Mesenchymal stem cell (in vitro differentiated cells and primary cell): Measurements from ENCODE around the gene NOTCH3.

Source experiments
- DNase-seq: peaks from one replicate; pipeline ENCODE4 v3.0.0-alpha.2; 2013
- H2AFZ ChIP-seq: one replicate; pipeline ENCODE4 v1.6.1; 2013; ENCODE audit warnings: low read depth, mild to moderate bottlenecking, control low read depth, inconsistent platforms, low read length, moderate library complexity
- H2AK5ac ChIP-seq: 2 replicates; pipeline ENCODE4 v1.6.1; 2013; ENCODE audit warnings: low read length, moderate library complexity, mild to moderate bottlenecking, inconsistent platforms; ENCODE audit not compliant: severe bottlenecking
- H2BK120ac ChIP-seq: one replicate; pipeline ENCODE4 v1.6.1; 2013; ENCODE audit warnings: low read depth, mild to moderate bottlenecking, inconsistent platforms, low read length, moderate library complexity
- H2BK12ac ChIP-seq, 2 experiments: one replicate each; pipeline ENCODE4 v1.6.1; 2013; ENCODE audit warnings: inconsistent platforms in 2 of 2, low read length in 2 of 2, mild to moderate bottlenecking in 2 of 2, moderate library complexity in 2 of 2, control low read depth in 1 of 2
- H2BK15ac ChIP-seq: one replicate; pipeline ENCODE4 v1.6.1; 2013; ENCODE audit warnings: mild to moderate bottlenecking, low read depth, inconsistent platforms; ENCODE audit not compliant: poor library complexity, severe bottlenecking
- H2BK5ac ChIP-seq: 2 replicates; pipeline ENCODE4 v1.6.1; 2013; ENCODE audit warnings: low read depth, mild to moderate bottlenecking, low read length, control low read depth, inconsistent platforms; ENCODE audit not compliant: poor library complexity, severe bottlenecking
- H3K14ac ChIP-seq, 2 experiments: one replicate each; pipeline ENCODE4 v1.6.1; 2013; ENCODE audit warnings: inconsistent platforms in 2 of 2, low read length in 2 of 2, control low read depth in 1 of 2, mild to moderate bottlenecking in 1 of 2, moderate library complexity in 1 of 2
- H3K18ac ChIP-seq, 2 experiments: one replicate each; pipeline ENCODE4 v1.6.1; 2013; ENCODE audit warnings: inconsistent platforms in 2 of 2, low read length in 2 of 2, control low read depth in 1 of 2, low read depth in 1 of 2, mild to moderate bottlenecking in 1 of 2
- H3K23ac ChIP-seq, 2 experiments: one replicate each; pipeline ENCODE4 v1.6.1; 2013; ENCODE audit warnings: inconsistent platforms in 2 of 2, low read length in 2 of 2, mild to moderate bottlenecking in 2 of 2, moderate library complexity in 2 of 2, control low read depth in 1 of 2
- H3K27ac ChIP-seq: 2 replicates; pipeline ENCODE4 v1.5.1; 2013; ENCODE audit warnings: mild to moderate bottlenecking, moderate library complexity, low read length, control low read depth, inconsistent platforms; ENCODE audit not compliant: poor library complexity, severe bottlenecking
- H3K27me3 ChIP-seq, 2 experiments: 2 replicates each; pipeline versions ENCODE4 v1.6.1 to v1.7.0; 2013; ENCODE audit warnings: low read length in 2 of 2, mild to moderate bottlenecking in 2 of 2, moderate library complexity in 2 of 2, control low read depth in 1 of 2, inconsistent platforms in 1 of 2; ENCODE audit not compliant: control insufficient read depth in 1 of 2, insufficient read depth in 1 of 2
- H3K36me3 ChIP-seq, 2 experiments: 2 replicates each; pipeline versions ENCODE4 v1.6.1 to v1.7.0; 2013; ENCODE audit warnings: low read length in 2 of 2, control low read depth in 1 of 2, inconsistent platforms in 1 of 2, low read depth in 1 of 2, mild to moderate bottlenecking in 1 of 2; ENCODE audit not compliant: insufficient read depth in 2 of 2, control insufficient read depth in 1 of 2
- H3K4ac ChIP-seq, 2 experiments: one replicate each; pipeline ENCODE4 v1.6.1; 2013; ENCODE audit warnings: inconsistent platforms in 2 of 2, low read length in 2 of 2, mild to moderate bottlenecking in 2 of 2, moderate library complexity in 2 of 2, control low read depth in 1 of 2, low read depth in 1 of 2
- H3K4me1 ChIP-seq: 2 replicates; pipeline ENCODE4 v1.6.1; 2013; ENCODE audit warnings: low read depth, low read length, control low read depth; ENCODE audit not compliant: control insufficient read depth, insufficient read depth
- H3K4me2 ChIP-seq: 2 replicates; pipeline ENCODE4 v1.6.1; 2013; ENCODE audit warnings: low read length, mild to moderate bottlenecking, inconsistent platforms; ENCODE audit not compliant: poor library complexity, severe bottlenecking
- H3K4me3 ChIP-seq, 2 experiments: 2 replicates each; pipeline versions ENCODE4 v1.5.1 to v1.7.0; 2013; ENCODE audit warnings: low read length in 2 of 2, mild to moderate bottlenecking in 2 of 2, control low read depth in 1 of 2, low read depth in 1 of 2; ENCODE audit not compliant: insufficient read depth in 1 of 2
- H3K79me1 ChIP-seq: replicated peaks from 2 replicates; pipeline ENCODE4 v1.6.1; 2013; ENCODE audit warnings: mild to moderate bottlenecking, control low read depth, low read length, inconsistent platforms; ENCODE audit not compliant: poor library complexity, severe bottlenecking
- H3K9ac ChIP-seq: 2 replicates; pipeline ENCODE4 v1.7.0; 2013; ENCODE audit warnings: mild to moderate bottlenecking, low read length, moderate library complexity
- H3K9me3 ChIP-seq: 2 replicates; pipeline ENCODE4 v1.7.0; 2013; ENCODE audit warnings: mild to moderate bottlenecking, low read length; ENCODE audit not compliant: control insufficient read depth
- H4K8ac ChIP-seq: one replicate; pipeline ENCODE4 v1.6.1; 2013; ENCODE audit warnings: inconsistent platforms, mild to moderate bottlenecking, low read length, moderate library complexity
- H4K91ac ChIP-seq: one replicate; pipeline ENCODE4 v1.6.1; 2013; ENCODE audit warnings: mild to moderate bottlenecking, low read length, inconsistent platforms
- WGBS: methylation state at CpG from one replicate; pipeline ENCODE4 v1.1.7; 2013; ENCODE audit warnings: mixed read lengths; 5-methylcytosine and 5-hydroxymethylcytosine counted together

The NOTCH3 gene

DNA sequence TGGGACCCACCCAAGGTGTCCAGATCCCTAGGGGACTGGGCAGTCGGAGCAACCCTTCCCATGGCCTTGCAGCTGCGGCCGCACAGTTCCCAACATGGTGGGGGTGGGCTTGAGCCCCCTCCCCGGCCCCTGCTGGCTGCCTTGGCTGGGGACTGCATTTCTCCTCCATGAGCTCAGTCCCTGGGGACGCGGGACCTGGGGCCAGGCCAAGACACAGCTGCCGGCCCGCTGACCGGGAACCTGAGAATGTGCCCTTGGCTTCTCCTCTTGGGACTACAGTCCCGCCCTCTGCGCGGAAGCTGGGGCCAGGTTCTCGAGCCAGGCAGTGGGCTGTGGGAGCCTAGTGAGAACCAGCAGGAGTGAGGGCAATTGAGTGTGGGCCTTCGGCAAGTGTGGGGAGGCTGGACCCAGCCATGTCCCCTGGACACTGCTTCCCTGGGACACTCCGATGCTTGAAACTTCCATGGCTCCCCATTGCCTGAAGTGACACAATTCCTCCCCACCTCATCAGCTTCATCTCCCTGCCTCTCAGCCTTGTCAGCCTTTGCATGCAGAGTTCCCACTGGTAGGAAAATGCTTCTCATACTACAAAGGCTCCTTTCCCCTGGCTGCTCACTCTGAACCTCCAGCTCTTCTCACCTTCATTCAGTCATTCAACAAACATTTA, 13.1 kb upstream of the NOTCH3 start:
- H2BK12ac ChIP-seq: no peak overlapping the region
- H3K9ac ChIP-seq: no peak overlapping the region
- no peak overlapping the region for H2BK5ac ChIP-seq
- no peak overlapping the region for H2AFZ ChIP-seq
- no peak overlapping the region for H3K14ac ChIP-seq
- DNase-seq: no peak
- H3K4me3 ChIP-seq: no peak overlapping the region
- no peaks in the 10 kb centered on the region for H3K9me3 ChIP-seq
- H2BK120ac ChIP-seq: no peak overlapping the region
- H3K27me3 ChIP-seq: no peaks in the 10 kb centered on the region
- no peak overlapping the region for H2BK15ac ChIP-seq
- H3K4me1 ChIP-seq: peaks cover 7% of the 10 kb centered on the region
- no peak overlapping the region for H3K4me2 ChIP-seq
- H4K91ac ChIP-seq: no peak overlapping the region
- H4K8ac ChIP-seq: no peak overlapping the region
- WGBS: 67% methylated on average over 15 of the region's 15 CpGs
- H3K4ac ChIP-seq: no peak overlapping the region
- H3K23ac ChIP-seq: no peak overlapping the region
- H3K79me1 ChIP-seq: no peaks in the 10 kb centered on the region
- H3K18ac ChIP-seq: no peak overlapping the region
- no peak overlapping the region for H2AK5ac ChIP-seq
- H3K36me3 ChIP-seq: no peaks in the 10 kb centered on the region
- no peak overlapping the region for H3K27ac ChIP-seq

- Histone ChIP-seq H3K4me3 (no peak overlapping the region), H4K8ac (no peak overlapping the region), H2AFZ (no peak overlapping the region), H2BK12ac (no peak overlapping the region), H3K79me1 (no peaks in the 10 kb centered on the region), H3K4me2 (no peak overlapping the region), H2BK15ac (no peak overlapping the region), H3K18ac (no peak overlapping the region), H2AK5ac (no peak overlapping the region), H3K27me3 (no peaks in the 10 kb centered on the region), H3K9me3 (no peaks in the 10 kb centered on the region), H2BK120ac (no peak overlapping the region), H3K36me3 (no peaks in the 10 kb centered on the region), H3K9ac (no peak overlapping the region), H3K23ac (peak overlapping the region in 1 of 2 experiments; percentile 52), H3K27ac (no peak overlapping the region), H2BK5ac (no peak overlapping the region), H3K4me1 (peaks cover 7% of the 10 kb centered on the region), H4K91ac (no peak overlapping the region), H3K14ac (no peak overlapping the region), H3K4ac (no peak overlapping the region)
- DNase-seq: no peak
- WGBS: 96% methylated on average over 12 of the region's 12 CpGs
Observed at GRCh38 chr19:15212711-15213110, 11.9 kb upstream of the NOTCH3 start.

DNA sequence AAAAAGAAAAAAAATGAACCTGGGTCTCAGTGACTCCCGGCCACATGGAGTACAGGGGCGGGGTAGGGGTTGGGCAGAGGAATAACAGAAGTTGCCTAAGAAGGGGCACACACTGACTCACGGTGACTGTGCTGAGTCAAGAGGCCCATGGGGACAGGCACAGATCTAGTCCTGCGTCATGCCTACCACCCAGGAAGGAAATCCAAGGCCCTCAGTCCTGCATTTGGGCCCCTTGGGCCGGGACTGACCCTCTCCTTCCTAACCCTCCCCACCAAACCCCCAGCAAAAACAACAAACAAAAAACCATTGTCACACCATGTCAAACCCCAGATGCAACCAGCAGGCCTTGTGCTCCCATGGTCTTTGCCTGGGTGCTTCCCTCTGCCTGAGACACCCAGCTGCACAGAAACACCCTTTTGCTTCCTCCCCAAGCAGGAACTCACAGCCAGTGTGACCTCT, 9.6 kb upstream of the NOTCH3 start:
- Histone ChIP-seq H2BK120ac (no peak overlapping the region), H3K27ac (no peak overlapping the region), H2AK5ac (no peak overlapping the region), H2AFZ (no peak overlapping the region), H3K14ac (no peak overlapping the region), H3K18ac (no peak overlapping the region), H2BK12ac (no peak overlapping the region), H3K9me3 (no peaks in the 10 kb centered on the region), H3K36me3 (no peaks in the 10 kb centered on the region), H3K4me3 (no peak overlapping the region), H3K4ac (no peak overlapping the region), H3K4me2 (no peak overlapping the region), H3K27me3 (no peaks in the 10 kb centered on the region), H3K23ac (peak overlapping the region in 1 of 2 experiments; percentile 42), H4K8ac (peak overlapping the region; percentile 88), H3K4me1 (peaks cover 7% of the 10 kb centered on the region), H2BK5ac (no peak overlapping the region), H2BK15ac (no peak overlapping the region), H3K79me1 (no peaks in the 10 kb centered on the region), H3K9ac (peak overlapping the region; percentile 24), H4K91ac (peak overlapping the region; percentile 47)
- peak; percentile 76 for DNase-seq
- 50% methylated on average over 5 of the region's 5 CpGs for WGBS

DNA sequence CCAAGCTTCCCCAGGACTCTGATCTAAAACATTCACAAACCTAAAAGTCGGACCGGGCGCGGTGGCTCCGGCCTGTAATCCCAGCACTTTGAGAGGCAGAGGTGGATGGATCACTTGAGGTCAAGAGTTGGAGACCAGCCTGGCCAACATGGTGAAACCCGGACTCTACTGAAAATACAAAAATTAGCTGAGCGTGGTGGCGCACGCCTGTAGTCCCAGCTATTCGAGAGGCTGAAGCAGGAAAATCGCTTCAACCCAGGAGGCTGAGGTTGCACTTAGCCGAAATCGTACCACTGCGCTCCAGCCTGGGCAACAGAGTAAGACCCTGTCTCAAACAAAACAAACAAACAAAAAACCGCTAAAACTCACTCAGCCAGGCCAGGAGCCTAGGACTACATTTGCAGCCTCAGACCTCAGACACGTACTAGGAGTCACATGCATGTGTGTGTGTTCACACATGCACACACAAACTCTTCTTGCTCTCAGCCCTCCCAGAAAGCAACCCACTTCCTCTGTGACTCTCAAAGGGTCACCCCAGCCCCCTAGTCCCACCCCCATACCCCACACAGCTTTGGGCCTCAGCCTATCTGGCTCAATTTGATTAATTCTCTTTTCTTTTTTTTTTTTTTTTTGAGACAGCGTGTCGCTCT, 704 bp upstream of the NOTCH3 start:
- H3K4me3 ChIP-seq: peak overlapping the region in 1 of 2 experiments; percentile 66
- peak overlapping the region in 1 of 2 experiments; percentile 49 for H3K18ac ChIP-seq
- no peak for DNase-seq
- H4K8ac ChIP-seq: no peak overlapping the region
- H2BK120ac ChIP-seq: no peak overlapping the region
- H3K36me3 ChIP-seq: peaks cover 0 to 8% of the 10 kb centered on the region in 2 experiments
- H3K4ac ChIP-seq: no peak overlapping the region
- no peaks in the 10 kb centered on the region for H3K9me3 ChIP-seq
- H4K91ac ChIP-seq: no peak overlapping the region
- H3K79me1 ChIP-seq: no peaks in the 10 kb centered on the region
- H3K14ac ChIP-seq: no peak overlapping the region
- no peak overlapping the region for H3K9ac ChIP-seq
- H3K4me1 ChIP-seq: peaks cover 17% of the 10 kb centered on the region
- peaks cover 3 to 17% of the 10 kb centered on the region in 2 experiments for H3K27me3 ChIP-seq
- peak overlapping the region; percentile 71 for H3K4me2 ChIP-seq
- peak overlapping the region; percentile 57 for H2AFZ ChIP-seq
- no peak overlapping the region for H2BK5ac ChIP-seq
- no peak overlapping the region for H3K23ac ChIP-seq
- 91% methylated on average over 18 of the region's 18 CpGs for WGBS
- no peak overlapping the region for H2AK5ac ChIP-seq
- no peak overlapping the region for H2BK15ac ChIP-seq
- H3K27ac ChIP-seq: no peak overlapping the region
- no peak overlapping the region for H2BK12ac ChIP-seq
